Activated naive CD4-positive, alpha-beta T cell (primary cell): Measurements from ENCODE around the gene PCP4.

Experiments used
- DNase-seq, 4 experiments: peaks; one replicate each; lab custom pipeline; 2025; lab: John Stamatoyannopoulos, UW

The PCP4 gene

GRCh38 chr21:39972976-39973770 lies 105.9 kb downstream of the PCP4 start:
- no peak for DNase-seq

- no peak for DNase-seq
Observed at GRCh38 chr21:39976800-39977199, 109.6 kb downstream of the PCP4 start.
